GM18502 (cell line): ENCODE data around the gene INPP4B.

Source experiments
- ATAC-seq: cut with Tn5 transposase; IDR thresholded peaks from one replicate; pipeline ENCODE4 v1.9.1; 2021; ENCODE audit warnings: mild to moderate bottlenecking; ENCODE audit not compliant: unreplicated experiment, poor library complexity

Gene INPP4B

DNA sequence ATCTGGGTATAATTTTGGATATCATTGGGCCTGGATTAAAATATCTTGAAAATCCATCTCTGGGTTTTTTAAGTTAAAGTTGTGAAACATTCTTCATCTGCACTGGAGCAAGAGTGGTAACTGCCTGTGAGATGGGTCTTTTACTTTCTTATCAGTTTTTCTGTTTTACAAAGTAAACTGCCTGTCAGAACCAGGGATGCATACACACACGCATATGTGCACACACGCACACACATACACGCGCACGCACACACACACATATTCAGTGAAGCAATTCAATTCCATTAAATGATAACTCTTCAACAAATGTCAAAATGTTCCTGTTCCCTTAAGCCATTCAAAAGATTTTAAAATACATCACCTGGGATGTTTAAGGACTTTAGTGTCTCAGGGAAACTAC is 515.8 kb downstream of the INPP4B start:
- ATAC-seq = no peak

- ATAC-seq = no peak
These were observed 516.8 kb downstream of the INPP4B start for GRCh38 chr4:142329313-142329712.

DNA sequence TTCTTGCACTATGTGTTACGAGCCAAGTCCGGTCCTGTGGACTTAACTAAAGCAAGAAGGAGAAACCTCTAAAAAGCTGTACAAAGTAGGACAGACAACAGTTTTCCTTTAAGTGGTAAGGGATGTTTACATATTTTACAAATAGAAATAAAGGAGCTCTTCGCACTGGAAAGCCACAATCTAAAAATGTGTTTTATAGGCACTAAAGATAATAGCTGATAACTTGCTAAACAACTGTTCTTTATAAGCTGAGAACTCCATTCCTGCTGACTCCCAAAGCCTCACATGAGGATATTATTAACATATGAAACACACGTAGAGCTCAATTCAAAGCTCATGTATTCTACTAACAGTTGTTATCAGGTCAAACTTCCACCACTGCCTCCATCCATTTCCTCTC is 519.9 kb downstream of the INPP4B start:
- no peak for ATAC-seq

DNA sequence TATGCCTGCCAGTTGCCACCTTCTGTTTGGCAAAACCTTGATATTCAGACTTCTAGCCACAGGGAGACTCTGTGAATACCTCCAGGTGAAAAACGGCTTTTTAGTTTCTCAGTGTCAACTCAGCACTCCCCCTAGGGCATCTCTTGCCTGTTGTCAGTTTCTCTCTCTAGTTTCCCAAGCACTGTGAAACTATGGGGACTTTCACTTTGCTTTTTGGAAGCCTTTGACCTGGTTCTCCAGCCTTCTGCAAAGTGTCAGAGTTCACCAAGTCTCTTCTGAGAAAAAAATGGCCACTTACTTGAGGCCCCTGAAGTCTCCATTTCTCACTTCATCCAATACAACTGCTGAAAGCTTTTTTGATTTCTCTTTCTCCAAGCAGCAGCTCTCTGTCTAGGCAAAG is 521.5 kb downstream of the INPP4B start:
- peak; percentile 66 for ATAC-seq

DNA sequence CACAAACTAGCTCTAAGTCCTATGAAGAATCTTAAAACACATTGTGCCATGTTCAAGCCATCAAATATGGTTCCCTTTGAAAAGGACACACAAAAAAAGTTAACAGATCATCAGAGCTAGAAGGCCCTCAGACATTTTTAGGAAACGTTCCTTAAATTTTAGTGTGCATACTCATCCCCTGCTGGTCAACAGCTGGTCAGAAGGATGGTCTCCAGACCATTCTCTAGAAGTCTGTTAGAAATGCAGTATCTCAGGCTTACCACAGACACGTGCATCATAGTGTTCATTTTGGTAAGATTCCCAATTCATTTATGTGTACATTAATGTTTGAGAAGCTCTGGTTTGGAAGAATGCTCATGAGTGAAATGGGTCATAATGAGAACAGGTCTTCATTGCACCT is 523.1 kb downstream of the INPP4B start:
- ATAC-seq = no peak

- no peak for ATAC-seq
These were observed 527.8 kb downstream of the INPP4B start for GRCh38 chr4:142318280-142318679.

DNA sequence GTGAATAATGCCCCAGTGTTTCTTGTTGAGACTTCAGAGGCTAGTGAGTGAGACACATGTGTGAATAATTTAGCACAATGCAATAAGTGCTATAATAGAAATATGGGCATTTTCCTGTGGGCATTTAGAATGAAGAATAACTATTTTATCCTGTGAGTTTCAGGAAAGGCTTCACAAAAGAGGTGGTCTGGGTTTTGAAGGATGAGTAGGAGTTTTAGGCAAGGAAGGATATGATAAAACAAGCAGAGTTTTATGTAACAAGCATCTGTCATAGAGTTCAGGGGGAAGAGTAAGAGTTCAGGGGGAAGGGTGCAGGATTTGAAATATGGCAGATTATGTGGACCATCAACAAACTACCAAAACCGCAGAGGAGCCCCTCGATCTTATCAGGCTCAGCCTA is 529.2 kb downstream of the INPP4B start:
- ATAC-seq = no peak

GRCh38 chr4:142316025-142316424 is 530.1 kb downstream of the INPP4B start:
- no peak for ATAC-seq

- no peak for ATAC-seq
These were observed 531.4 kb downstream of the INPP4B start for GRCh38 chr4:142314686-142315085.

DNA sequence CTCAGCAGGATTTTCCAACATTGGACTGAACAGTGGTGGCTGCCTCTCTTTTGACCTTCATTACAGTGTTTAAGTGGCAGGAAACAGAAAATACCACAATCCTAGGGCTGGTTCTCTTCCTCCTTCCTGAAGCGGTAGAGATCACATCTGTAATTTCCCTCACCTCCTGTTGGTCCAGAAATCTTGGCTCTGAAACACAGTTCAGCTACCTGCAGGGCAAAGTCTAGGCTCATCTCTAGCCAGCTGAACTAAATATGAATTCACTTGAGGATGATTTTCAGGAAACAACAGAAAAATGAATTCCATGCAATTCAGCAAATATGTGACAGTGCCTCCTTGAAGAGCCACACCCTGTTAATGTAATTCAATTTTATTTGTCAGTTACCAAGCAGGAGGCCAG is 531.9 kb downstream of the INPP4B start:
- no peak for ATAC-seq

DNA sequence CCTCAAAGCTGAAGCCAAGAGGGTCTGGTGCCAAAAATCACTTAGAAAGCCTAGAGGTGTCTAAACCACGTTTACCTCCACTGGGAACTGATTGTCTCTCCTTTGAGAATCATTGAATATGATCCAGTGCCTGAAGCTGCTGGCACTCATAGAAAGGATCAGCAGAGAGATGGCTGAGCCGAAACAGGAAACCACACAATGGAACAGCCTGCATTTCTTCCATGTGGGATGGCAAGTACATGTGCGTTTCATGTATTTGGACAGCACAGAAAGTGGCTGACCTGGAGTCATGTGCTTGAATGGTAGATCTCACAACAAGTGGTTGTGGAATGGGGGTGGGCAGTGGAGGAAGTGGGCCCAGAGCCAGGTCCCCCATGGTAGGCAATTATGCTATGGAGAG is 533.7 kb downstream of the INPP4B start:
- ATAC-seq = no peak

- no peak for ATAC-seq
These were observed 534.2 kb downstream of the INPP4B start for GRCh38 chr4:142311916-142312315.

DNA sequence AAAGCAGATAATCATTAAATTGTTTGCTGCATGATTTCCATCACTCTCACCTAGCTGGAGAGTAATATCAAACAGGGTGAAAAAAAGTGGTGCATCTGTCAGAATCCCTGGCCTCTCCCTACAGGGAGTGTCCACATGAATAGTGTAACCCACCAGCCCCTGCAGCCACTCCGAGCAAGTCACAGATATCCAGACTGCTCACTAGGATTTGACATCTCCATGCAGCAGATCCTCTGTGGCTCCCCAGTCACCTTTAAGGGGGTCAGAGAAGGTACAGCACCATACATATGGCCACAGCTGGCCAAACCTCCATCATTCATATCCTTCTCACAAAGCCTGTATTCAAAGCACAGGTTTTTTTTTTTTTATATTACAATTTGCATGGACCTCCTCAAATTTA is 536.3 kb downstream of the INPP4B start:
- ATAC-seq = no peak

- ATAC-seq = no peak
These were observed 538.2 kb downstream of the INPP4B start for GRCh38 chr4:142307857-142308256.

DNA sequence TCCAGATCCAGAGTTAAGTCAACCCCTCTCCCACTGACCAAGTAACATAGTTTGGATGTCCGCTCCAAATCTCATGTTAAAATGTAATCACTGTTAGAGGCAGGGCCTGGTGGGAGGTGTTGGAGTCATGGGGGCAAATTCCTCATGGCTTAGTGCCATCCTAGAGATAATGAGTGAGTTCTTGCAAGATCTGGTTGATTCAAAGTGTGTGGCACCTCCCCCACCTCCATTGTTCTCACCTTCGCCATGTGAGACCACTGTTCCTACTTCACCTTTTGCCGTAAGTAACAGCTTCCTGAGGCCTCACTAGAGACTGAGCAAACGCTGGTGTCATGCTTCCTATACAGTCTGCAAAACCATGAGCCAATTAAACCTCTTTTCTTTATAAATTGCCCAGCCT is 548.8 kb downstream of the INPP4B start:
- no peak for ATAC-seq

- ATAC-seq = no peak
These were observed 552.6 kb downstream of the INPP4B start for GRCh38 chr4:142293536-142293935.

DNA sequence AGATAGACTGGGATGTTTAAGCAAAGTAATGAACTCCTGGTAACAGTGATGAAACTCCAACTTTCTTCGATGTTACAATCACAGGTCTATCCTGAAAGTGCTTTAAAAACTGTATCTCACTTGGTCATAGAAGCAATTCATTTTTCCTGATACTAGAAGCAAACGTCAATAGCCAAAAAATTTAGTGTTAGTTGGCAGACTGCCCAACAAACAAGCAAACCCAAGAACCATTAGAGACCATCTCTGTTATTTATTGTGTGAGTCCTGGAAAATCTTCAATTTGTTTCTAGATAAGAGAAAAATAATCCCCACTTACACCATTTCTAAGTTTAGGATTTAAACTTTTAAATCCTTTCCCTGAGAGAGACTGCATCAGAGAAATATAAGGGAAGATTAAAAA is 553.9 kb downstream of the INPP4B start:
- ATAC-seq = no peak

DNA sequence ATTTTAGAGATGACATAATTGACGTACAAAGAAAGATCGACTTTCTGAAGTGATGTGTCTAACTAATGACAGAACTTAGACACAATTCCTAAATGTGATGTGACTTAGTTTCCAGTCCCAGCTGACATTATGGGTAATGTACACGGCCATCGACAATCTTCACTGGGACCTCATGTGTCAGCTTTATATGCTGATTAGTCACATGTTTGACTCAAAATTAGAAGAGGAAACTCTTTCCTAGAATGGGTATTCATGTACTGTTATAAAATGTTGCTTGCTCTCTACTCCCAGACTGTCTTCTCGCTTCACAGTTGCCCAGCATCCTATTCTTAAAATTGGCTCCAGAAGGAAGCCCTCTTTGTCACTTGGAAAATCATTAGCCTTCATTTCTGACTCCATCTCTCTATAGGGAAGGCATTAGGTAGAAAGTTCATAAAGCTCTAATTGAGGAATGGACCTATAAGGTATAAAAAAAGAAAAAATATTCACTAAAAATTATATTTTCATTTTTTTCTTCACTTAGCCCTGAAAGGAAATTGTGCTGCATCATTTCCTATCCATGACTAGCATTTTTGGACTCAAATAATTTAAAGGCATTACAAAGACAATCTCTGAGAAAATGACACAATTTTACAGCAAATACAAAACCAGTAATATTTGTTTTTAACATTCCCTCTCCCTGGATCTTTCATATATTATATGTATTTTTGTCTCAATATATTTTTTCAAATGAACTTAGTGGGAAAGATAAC is 554.6 kb downstream of the INPP4B start:
- ATAC-seq = no peak

GRCh38 chr4:142287371-142287770 is 558.7 kb downstream of the INPP4B start:
- no peak for ATAC-seq

DNA sequence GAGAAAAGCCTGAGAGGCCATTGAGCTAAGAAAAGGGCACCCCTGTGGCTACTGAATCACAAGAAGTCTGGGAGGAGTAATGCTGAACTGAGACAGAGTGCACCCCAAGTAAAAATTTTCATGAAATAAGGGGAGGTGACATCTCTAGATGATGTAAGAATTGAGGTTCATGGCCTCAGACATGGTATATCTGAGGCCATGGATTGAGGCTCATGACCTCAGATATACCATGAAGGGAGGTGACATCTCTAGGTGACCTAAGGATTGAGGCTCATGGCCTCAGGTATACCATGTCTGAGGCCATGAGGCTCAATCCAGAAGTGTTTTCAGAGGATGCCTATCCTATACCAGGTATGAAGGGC is 560.9 kb downstream of the INPP4B start:
- no peak for ATAC-seq

GRCh38 chr4:142284402-142285221 is 561.5 kb downstream of the INPP4B start:
- no peak for ATAC-seq
